Measurements from ENCODE around the gene KLHL26.
A peak's percentile ranks its signal among the peaks of the same experiment; 100 is the strongest.

KLHL26 gene

GRCh38 chr19:18616023-18616422 is 20.8 kb upstream of the KLHL26 start:
- DNase-seq = no peak

- DNase-seq = no peak
Observed at GRCh38 chr19:18617562-18617961, 19.3 kb upstream of the KLHL26 start.

DNA sequence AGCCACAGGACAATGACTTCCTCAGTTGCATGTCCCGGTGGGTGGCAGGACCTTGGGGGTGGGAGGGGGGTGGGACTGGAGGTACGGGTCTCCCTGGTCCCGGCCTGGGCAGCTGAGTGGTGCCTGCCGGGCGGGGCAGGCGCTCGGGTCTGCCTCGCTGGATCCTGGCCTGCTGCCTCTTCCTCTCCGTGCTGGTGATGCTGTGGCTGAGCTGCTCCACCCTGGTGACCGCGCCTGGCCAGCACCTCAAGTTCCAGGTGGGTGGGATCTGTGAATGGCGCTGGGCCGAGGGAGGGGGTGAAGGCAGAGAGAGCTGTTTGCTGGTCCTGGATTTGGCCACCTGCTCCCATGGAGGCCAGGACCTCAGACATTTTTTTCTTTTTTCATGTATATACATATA is 18.6 kb upstream of the KLHL26 start:
- DNase-seq = no peak

DNA sequence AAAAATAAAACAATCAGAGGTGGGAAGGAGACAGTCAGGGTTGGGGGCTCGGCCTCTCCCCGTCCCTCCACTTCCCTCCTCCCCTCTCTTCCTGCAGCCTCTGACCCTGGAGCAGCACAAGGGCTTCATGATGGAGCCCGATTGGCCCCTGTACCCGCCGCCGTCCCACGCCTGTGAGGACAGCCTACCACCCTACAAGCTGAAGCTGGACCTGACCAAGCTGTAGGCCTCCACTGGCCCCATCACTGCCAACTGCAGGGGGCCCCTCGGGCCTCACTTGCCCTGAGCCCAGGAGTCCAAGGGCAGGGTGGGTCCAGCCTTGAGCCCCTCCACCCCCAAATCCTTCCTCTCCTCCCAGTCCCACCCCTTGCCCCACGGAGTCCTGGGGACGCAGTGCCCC is 16.5 kb upstream of the KLHL26 start:
- no peak for DNase-seq

- DNase-seq = no peak
Observed at GRCh38 chr19:18620902-18621301, 15.9 kb upstream of the KLHL26 start.

DNA sequence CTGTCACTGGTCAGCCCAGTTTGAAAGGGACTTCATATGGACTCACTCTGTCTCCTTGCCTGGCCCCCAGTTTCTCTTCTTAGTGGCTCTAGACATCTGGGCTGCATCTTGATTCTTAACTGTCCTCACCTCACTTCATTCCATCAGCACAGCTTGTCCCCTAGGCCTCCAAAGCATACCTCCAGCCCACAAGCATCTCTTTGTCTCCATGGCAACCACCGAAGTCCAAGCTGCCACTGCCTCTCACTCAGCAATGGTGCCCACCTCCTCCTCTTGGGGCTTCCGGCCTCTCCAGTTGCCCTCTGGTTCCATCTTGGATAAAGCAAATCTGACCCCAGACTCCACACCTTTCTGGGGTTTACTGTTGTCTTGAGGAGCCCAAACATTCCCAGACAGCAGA is 9.9 kb upstream of the KLHL26 start:
- DNase-seq = no peak

- no peak for DNase-seq
Observed at GRCh38 chr19:18629166-18630088, 7.4 kb upstream of the KLHL26 start.

DNA sequence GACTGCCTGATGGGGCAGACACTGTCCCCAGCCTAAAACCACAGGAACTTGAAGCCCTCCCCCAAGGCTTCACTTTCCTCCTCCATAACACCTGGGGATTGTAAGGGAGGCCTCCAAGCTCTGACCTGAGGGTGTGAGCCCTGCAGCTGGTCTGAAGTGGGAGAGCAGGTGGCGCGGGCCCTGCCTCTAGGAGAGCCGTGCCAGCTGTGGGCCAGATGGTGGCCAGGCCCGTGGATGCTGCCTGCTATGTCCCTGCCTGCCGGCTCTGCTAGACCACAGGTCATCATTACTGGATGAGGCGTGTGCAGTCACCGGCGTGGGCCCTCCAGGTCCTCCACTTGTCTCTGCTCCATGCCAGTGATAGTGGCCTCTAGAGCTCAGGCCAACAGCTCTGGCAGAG is 3.5 kb upstream of the KLHL26 start:
- DNase-seq = no peak

GRCh38 chr19:18634612-18635297 is 2.1 kb upstream of the KLHL26 start:
- DNase-seq = no peak

GRCh38 chr19:18635831-18636182 is 1.0 kb upstream of the KLHL26 start:
- no peak for DNase-seq

DNA sequence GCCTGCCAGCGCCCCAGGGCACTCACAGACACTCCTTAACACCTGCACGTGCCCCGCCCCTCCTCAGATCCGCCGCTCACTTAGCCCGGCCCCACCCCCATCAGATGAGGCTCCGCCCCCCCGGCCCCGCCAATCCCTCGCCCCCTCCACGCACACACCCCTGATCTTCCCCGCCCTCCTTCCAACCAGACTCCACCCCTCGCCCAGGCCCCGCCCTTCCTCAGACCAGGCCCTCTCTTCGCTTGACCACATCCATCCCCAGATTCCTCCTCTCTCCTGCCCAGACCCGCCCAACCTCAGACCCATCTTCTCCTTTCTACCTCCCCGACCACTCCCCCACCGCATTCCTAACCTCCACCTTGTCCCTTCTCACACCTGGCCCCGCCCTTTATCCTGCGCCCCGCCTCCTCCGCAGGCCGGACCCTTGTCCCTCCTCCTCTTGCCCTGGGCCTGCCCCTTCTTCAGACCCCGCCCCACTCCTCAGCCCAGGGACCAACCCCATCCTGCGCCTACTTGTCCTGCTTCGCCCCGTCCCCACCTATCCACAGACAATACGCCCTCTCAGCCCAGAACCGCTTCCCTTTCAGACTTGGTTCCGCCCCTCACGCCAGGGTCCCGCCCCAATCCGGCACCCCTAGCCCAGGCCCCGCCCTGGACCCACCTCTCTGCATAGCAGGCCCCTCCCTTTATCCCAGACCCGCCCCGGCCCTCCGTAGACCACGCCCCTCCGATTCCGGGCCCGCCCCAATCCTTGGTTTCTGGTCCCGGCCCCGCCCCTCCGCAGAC is 452 bp upstream of the KLHL26 start:
- DNase-seq = peak; percentile 100

DNA sequence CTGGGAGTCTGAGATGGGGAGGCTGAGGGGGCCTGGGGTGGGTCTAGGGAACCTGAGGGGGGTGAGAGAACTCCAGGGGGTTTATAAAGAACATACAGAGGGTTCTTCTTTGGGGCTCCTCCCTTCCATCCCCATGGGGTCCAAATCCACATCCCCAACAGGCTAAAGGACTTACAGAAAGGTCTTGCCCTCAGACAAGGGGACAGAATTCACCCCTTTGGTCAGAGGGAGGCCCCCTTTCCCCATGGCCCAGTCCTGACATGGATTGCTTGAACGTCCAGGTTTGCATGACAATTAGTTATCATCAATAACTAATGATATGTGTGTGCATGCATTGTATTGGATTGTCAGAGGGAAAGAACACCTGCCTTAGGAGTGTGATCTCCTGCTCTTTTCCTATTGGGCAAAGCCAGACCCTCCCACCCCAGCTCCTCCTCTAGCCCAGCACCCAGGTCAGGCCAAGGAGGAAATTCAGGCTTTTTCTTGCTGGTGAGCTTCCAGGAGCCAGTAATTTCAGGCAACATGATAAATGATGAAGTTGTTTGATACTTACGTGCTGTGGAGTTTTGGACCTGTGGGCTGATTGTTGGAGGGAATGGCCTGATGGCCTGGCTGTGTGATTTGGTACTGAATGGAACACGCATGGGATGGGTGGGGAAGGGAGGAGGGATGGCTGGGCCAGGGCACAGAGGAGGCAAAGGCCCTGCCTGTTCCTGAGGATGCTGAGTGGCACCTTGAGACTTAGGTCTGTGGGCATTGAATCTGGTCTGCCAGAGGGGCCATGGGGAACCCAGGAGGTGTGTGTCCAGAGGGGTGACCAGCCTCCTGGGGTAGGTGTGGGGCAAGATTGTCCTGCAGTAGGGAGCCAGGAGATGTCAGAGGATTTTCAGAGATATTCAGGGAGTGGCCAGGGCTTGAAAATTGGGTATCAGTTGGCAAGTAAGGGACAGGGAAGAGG is 1.1 kb downstream of the KLHL26 start:
- no peak for DNase-seq

GRCh38 chr19:18639706-18640243 is 2.9 kb downstream of the KLHL26 start:
- no peak for DNase-seq

- DNase-seq = no peak
Observed at GRCh38 chr19:18644196-18645034, 7.6 kb downstream of the KLHL26 start.

GRCh38 chr19:18645035-18645511 is 8.2 kb downstream of the KLHL26 start:
- no peak for DNase-seq

- DNase-seq = no peak
Observed at GRCh38 chr19:18646535-18647370, 9.9 kb downstream of the KLHL26 start.

- no peak for DNase-seq
Observed at GRCh38 chr19:18647371-18647767, 10.5 kb downstream of the KLHL26 start.

- DNase-seq = no peak
Observed at GRCh38 chr19:18647807-18648206, 11.0 kb downstream of the KLHL26 start.

DNA sequence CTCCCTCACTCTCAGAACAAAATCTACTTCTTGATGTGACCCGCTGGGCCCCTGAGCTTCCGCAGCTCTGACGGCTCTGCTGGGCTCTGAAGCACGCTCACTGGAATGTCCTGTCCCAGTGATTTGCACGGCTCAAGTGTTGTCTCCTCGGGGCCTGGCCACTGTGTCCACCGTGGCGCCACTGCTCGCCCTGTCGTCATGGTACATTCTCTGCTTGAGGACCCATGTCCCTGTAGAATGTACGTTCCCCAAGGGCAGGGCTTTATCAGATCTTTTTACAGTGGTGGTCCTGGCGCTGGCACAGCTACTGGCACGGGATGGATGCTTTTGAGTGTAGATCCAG is 12.1 kb downstream of the KLHL26 start:
- DNase-seq = no peak

DNA sequence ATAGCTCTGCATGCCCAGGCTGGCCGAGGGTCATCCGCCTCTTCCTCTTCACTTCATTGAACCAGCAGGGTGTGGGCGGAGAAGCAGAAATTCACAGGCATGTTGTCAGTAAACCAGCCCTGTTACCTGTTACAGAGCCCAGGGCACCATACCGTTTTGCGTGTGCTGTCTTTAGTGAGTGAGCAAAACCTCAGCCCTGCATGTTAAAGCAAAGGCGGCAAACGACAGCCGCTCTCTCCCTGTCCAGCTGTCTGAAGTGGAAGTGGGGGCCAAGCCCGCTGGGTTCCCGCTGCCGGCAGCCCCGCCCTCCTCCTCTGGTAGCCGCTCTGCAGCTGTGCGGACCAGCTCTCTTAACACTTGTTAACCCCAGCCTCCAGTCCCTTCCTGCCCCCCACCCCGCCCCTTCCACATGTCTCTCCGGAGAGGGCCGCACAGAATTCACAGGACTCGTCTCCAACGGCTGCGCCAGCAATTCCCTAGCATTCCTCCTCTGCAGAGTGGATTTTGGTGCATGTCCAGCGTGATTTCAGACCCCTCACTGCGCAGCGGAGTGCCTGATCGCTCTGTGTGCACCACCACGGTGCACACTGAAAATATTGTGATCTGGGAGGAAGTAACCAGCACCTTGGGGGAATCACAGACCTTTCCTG is 12.7 kb downstream of the KLHL26 start:
- DNase-seq = no peak
